CD4-positive, alpha-beta memory T cell (primary cell): ENCODE data around the gene BCDIN3D. TPM values are rescaled to one million over a fixed set of nuclear protein-coding genes. Genes with fewer than 3 reads are reported as not detected.

Experiments used
- CTCF ChIA-PET: fragments of 350-600 bp; sonication (Branson Sonifier 250); formaldehyde crosslinking; loops from one replicate; lab custom pipeline; 2021; ENCODE audit warnings: inconsistent platforms; ENCODE audit not compliant: partially characterized antibody; lab: Charles Lee
- POLR2A ChIA-PET: fragments of 350-600 bp; sonication (Branson Sonifier 250); formaldehyde crosslinking; loops from one replicate; lab custom pipeline; 2021; ENCODE audit not compliant: partially characterized antibody; lab: Charles Lee
- DNase-seq, 5 donors: peaks; one replicate each; pipeline versions ENCODE4 v3.0.0 to v3.0.0-alpha.2; 2020 to 2022; ENCODE audit warnings: mixed read lengths in 1 of 5
- H3K27ac ChIP-seq: one replicate; pipeline ENCODE4 v1.7.0; 2013; ENCODE audit warnings: low read depth, low read length
- H3K27me3 ChIP-seq: 2 replicates; pipeline ENCODE4 v1.7.0; 2013; ENCODE audit warnings: mild to moderate bottlenecking, low read length, moderate library complexity; ENCODE audit not compliant: insufficient read depth
- H3K36me3 ChIP-seq: 2 replicates; pipeline ENCODE4 v1.7.0; 2013; ENCODE audit warnings: mild to moderate bottlenecking, low read length, moderate library complexity; ENCODE audit not compliant: insufficient read depth
- H3K4me1 ChIP-seq: 2 replicates; pipeline ENCODE4 v1.7.0; 2013; ENCODE audit warnings: mild to moderate bottlenecking, low read length, moderate library complexity; ENCODE audit not compliant: insufficient read depth
- H3K4me3 ChIP-seq, 2 donors: one replicate each; pipeline ENCODE4 v1.7.0; 2013; ENCODE audit warnings: low read length in 2 of 2, mild to moderate bottlenecking in 1 of 2
- H3K9me3 ChIP-seq, 2 donors: one replicate each; pipeline ENCODE4 v1.7.0; 2013; ENCODE audit warnings: low read length in 2 of 2, control low read depth in 1 of 2; ENCODE audit not compliant: control insufficient read depth in 1 of 2
- H3K27ac Mint-ChIP-seq, 7 donors: one replicate each; pipeline ENCODE4 v1.8.0; 2020 to 2021; ENCODE audit warnings: mixed read lengths in 7 of 7, mild to moderate bottlenecking in 6 of 7, inconsistent platforms in 3 of 7, moderate library complexity in 3 of 7
- H3K27me3 Mint-ChIP-seq, 2 donors: one replicate each; pipeline ENCODE4 v1.8.0; 2020 to 2021; ENCODE audit warnings: mixed read lengths in 2 of 2
- H3K36me3 Mint-ChIP-seq, 2 donors: one replicate each; pipeline ENCODE4 v1.8.0; 2020 to 2021; ENCODE audit warnings: mixed read lengths in 2 of 2, inconsistent platforms in 1 of 2, mild to moderate bottlenecking in 1 of 2
- H3K4me1 Mint-ChIP-seq, 4 donors: one replicate each; pipeline ENCODE4 v1.8.0; 2020 to 2021; ENCODE audit warnings: mixed read lengths in 4 of 4, mild to moderate bottlenecking in 1 of 4
- H3K4me3 Mint-ChIP-seq, 8 donors: one replicate each; pipeline ENCODE4 v1.8.0; 2020 to 2021; ENCODE audit warnings: mixed read lengths in 8 of 8, mild to moderate bottlenecking in 7 of 8, moderate library complexity in 6 of 8, inconsistent platforms in 3 of 8
- H3K9me3 Mint-ChIP-seq, 8 donors: one replicate each; pipeline ENCODE4 v1.8.0; 2020 to 2021; ENCODE audit warnings: mixed read lengths in 8 of 8, mild to moderate bottlenecking in 5 of 8, inconsistent platforms in 3 of 8, moderate library complexity in 1 of 8
- intact Hi-C: fragments of 100-400 bp; cut with micrococcal nuclease; formaldehyde crosslinking; loops from one replicate; pipeline ENCODE4 v1.15.1; 2023
- polyA plus RNA-seq, 2 donors: library from polyadenylated mRNA; unstranded; fragments of 300-500 nt; fragmentation: Illumina TruSeq; gene quantifications; one replicate each; pipeline ENCODE4 v1.2.3, GENCODE V29; 2021
- total RNA-seq, 2 experiments: library from RNA; stranded (reverse); gene quantifications; one replicate each; pipeline ENCODE4 v1.2.3, GENCODE V29; 2021

Gene BCDIN3D
- total and polyA plus RNA-seq, 4 experiments from 2014 or later: 5.3 to 17.5 (median 11.9) TPM

DNA sequence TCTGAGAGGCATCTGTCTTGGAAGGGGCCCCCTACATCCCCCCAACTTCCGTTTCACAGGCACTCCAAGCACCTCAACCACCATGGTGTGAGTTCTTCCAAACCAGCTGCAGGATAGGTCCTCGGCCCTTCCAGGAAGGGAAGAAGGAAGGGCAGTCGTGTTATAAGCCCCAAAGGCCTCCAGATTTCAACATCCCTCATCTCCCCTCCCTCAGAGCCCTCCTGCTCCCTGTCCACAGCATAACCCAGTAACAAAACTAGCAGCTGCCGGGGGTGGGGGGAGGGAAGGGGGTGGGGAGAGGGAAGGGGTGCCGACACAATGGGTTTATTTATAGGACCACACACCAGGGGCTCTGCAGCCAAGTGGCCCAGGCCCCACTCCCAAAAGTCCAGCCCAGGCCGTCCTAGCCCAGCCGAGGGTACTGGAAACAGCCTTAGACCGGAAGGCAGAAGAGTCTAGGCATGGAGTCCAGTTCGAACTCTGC lies 33.0 kb downstream of the BCDIN3D start:
- Histone ChIP-seq H3K27me3 (no peaks in the 10 kb centered on the region), H3K9me3 (no peaks in the 10 kb centered on the region), H3K4me3 (no peak overlapping the region), H3K27ac (no peak overlapping the region), H3K4me1 (no peaks in the 10 kb centered on the region), H3K36me3 (no peaks in the 10 kb centered on the region)
- CTCF ChIA-PET: interaction anchor here (1.4 kb wide), 1 partner anchor 31 kb away, joined by 7 read pairs; no protein-coding TSS in a partner anchor
- intact Hi-C loops: no loop called here
- peaks cover 3 to 6% of the 10 kb centered on the region in 2 donors for H3K36me3 Mint-ChIP-seq
- H3K27ac Mint-ChIP-seq: no peak overlapping the region
- peaks cover 0 to 4% (median 1%) of the 10 kb centered on the region in 4 donors for H3K4me1 Mint-ChIP-seq
- no peaks in the 10 kb centered on the region for H3K27me3 Mint-ChIP-seq
- no peaks in the 10 kb centered on the region for H3K9me3 Mint-ChIP-seq
- DNase-seq: no peak
- H3K4me3 Mint-ChIP-seq: no peak overlapping the region
- POLR2A ChIA-PET: no interaction called here

DNA sequence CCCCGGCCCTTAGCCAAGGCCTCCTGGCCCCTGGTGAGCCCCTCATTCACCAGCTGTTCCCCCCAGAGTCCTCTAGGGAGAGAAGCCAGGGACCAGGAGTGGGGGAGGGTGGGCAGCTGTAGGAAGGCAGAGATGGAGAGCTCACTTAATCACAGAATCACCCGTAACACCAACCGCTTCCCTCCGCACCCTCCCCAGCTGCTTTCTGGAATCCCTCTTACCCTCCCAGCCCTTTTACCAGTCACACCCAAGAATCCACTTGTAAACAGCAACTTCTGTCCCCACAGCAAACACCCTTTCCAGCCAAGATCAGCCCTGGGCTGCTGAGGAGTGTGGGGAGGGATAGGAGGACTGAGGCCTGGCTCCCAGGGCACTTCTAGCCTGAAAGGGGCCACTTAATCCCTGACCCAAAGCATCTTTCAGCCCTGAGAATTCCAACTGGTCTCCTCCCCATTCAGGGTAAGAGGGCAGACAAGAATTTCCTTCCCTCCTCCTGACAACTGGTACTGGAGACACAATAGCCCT lies 33.5 kb downstream of the BCDIN3D start:
- Histone ChIP-seq H3K27ac (no peak overlapping the region), H3K9me3 (no peaks in the 10 kb centered on the region), H3K4me3 (no peak overlapping the region), H3K36me3 (no peaks in the 10 kb centered on the region), H3K4me1 (no peaks in the 10 kb centered on the region), H3K27me3 (no peaks in the 10 kb centered on the region)
- no peak for DNase-seq
- Mint-ChIP-seq H3K27me3 (no peaks in the 10 kb centered on the region), H3K9me3 (no peaks in the 10 kb centered on the region), H3K27ac (no peak overlapping the region), H3K4me1 (peaks cover 0 to 4% (median 1%) of the 10 kb centered on the region in 4 donors), H3K4me3 (no peak overlapping the region), H3K36me3 (peaks cover 3 to 6% of the 10 kb centered on the region in 2 donors)
- POLR2A ChIA-PET: no interaction called here
- CTCF ChIA-PET: interaction anchor here (1.3 kb wide), 1 partner anchor 32 kb away, joined by 4 read pairs; no protein-coding TSS in a partner anchor
- intact Hi-C loops: no loop called here

DNA sequence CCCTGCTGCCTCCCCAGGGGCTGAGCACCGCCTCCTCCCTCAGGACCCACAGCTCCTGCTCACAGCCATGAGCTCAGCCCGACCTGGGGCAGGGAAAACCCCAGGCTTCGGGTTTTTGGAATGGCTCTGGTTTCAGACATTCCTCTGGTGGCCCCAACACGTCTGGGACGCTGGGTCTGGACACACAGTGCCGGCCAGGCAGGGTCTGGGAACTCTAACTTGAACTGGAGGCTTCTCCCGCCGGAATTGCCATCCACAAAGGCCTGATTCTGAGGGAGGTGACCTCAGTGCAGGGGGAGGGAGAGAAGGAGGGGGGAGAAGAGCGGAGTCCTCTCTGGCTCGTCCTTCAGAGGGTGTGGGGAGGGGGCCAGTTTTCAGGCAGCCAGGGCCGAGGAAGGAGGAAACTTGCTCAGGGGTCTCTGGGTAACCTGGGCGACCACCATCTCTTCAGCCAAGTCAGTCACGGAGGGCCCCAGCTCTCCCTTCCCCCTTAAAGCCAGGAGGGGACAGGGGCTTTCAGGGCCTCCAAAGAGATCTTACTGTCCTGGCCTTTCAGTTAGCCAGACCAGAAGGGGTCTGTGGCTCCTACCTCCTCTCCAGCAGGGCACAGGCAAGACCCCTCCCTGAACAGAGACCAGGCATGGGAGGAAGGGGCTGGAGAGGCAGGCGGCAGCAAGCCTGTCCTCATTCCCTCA lies 34.1 kb downstream of the BCDIN3D start:
- DNase-seq: no peak
- intact Hi-C loops: no loop called here
- POLR2A ChIA-PET: no interaction called here
- Mint-ChIP-seq H3K9me3 (no peaks in the 10 kb centered on the region), H3K4me3 (no peak overlapping the region), H3K27ac (no peak overlapping the region), H3K27me3 (no peaks in the 10 kb centered on the region), H3K4me1 (peaks cover 0 to 4% (median 1%) of the 10 kb centered on the region in 4 donors), H3K36me3 (peaks cover 5 to 6% of the 10 kb centered on the region in 2 donors)
- Histone ChIP-seq H3K4me1 (no peaks in the 10 kb centered on the region), H3K9me3 (no peaks in the 10 kb centered on the region), H3K27me3 (no peaks in the 10 kb centered on the region), H3K27ac (no peak overlapping the region), H3K4me3 (no peak overlapping the region), H3K36me3 (no peaks in the 10 kb centered on the region)
- CTCF ChIA-PET: interaction anchor here (1.3 kb wide), 1 partner anchor 31 kb away, joined by 4 read pairs; no protein-coding TSS in a partner anchor

DNA sequence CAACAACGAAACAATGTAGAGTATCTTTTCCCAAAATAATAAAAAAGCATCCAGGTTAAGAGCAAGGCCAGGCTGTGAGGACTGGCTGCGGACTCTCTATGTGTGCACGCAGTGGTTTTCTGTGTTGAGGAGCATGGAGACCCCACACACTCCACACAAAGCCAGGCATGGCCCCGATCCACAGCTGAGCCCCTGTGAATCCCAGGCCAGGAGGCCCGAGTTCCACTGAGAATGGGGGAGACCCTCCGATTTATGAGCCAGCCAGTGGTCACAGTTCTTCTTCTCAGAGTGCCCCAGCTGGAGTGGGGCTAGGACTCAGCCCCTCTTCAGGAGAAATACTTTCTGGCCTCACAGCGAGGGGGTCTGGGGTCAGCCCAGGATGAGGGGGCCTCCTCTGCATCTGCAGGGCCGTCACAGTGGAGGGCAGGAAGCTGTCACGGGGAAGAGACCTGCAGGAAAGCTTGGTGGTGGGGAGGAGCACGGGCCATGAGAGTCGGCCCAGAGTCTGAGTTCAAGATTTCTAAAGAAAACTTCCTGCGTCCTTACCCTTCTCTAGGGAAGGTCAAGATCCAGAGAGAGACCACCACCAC lies 34.8 kb downstream of the BCDIN3D start:
- Mint-ChIP-seq H3K27me3 (no peaks in the 10 kb centered on the region), H3K4me1 (peaks cover 0 to 4% (median 1%) of the 10 kb centered on the region in 4 donors), H3K4me3 (no peak overlapping the region), H3K9me3 (no peaks in the 10 kb centered on the region), H3K36me3 (peaks cover 6 to 7% of the 10 kb centered on the region in 2 donors), H3K27ac (no peak overlapping the region)
- intact Hi-C loops: no loop called here
- Histone ChIP-seq H3K4me3 (no peak overlapping the region), H3K4me1 (no peaks in the 10 kb centered on the region), H3K9me3 (no peaks in the 10 kb centered on the region), H3K27me3 (no peaks in the 10 kb centered on the region), H3K36me3 (no peaks in the 10 kb centered on the region), H3K27ac (no peak overlapping the region)
- POLR2A ChIA-PET: no interaction called here
- CTCF ChIA-PET: interaction anchor here (1.3 kb wide), 1 partner anchor 30 kb away, joined by 4 read pairs; no protein-coding TSS in a partner anchor
- DNase-seq: no peak

DNA sequence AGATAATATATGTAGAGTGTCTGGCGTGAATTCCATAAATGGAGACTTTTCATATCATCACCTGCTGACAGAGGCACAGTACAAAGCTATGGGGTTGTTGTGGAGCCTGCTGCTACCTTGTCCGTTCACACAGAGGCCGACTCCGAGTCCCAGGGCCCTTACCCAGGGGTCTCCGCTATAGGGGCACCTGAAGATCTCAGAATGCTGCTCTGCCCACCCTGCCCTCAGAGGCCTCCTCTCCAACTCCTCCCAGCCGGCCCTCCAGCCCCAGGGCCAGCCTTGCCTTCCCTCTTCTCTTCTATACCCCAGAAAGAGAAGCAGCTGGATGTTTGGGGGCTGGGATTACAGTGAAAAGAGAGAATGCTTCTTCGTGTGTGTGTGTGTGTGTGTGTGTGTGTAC lies 36.0 kb downstream of the BCDIN3D start:
- H3K4me3 Mint-ChIP-seq: no peak overlapping the region
- Histone ChIP-seq H3K27ac (no peak overlapping the region), H3K4me3 (no peak overlapping the region), H3K9me3 (no peaks in the 10 kb centered on the region), H3K36me3 (no peaks in the 10 kb centered on the region), H3K4me1 (no peaks in the 10 kb centered on the region), H3K27me3 (no peaks in the 10 kb centered on the region)
- peaks cover 6 to 9% of the 10 kb centered on the region in 2 donors for H3K36me3 Mint-ChIP-seq
- no peaks in the 10 kb centered on the region for H3K27me3 Mint-ChIP-seq
- peaks cover 0 to 2% (median under 1%) of the 10 kb centered on the region in 4 donors for H3K4me1 Mint-ChIP-seq
- POLR2A ChIA-PET: interaction anchor here (0.7 kb wide), 1 partner anchor 20 kb away, joined by 3 read pairs; no protein-coding TSS in a partner anchor
- H3K27ac Mint-ChIP-seq: no peak overlapping the region
- DNase-seq: no peak
- H3K9me3 Mint-ChIP-seq: no peaks in the 10 kb centered on the region
- intact Hi-C loops: no loop called here
- CTCF ChIA-PET: no interaction called here

DNA sequence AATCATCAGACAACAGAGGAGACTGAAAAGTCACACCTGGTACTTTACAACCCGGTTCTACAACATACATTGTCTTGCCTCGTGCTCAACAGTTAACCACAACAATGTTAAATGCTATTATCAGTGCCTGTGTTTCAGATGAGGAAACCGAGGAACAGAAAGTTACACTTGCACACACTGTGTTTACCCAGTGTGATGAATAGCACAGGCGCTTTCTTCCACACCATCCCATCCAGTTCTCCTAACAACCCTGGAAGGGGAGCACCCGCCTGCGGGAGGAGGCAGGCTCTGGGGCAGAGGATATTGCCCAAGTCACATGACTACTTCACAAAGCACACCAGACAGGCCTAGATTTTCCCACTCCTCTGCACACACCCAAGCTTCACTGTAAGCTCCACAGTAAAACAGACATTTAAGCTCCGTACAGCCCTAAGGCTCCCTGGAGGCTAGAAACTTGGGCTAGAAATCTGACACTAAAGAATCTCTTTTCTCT lies 36.5 kb downstream of the BCDIN3D start:
- CTCF ChIA-PET: no interaction called here
- no peak for DNase-seq
- Mint-ChIP-seq H3K36me3 (peaks cover 8 to 11% of the 10 kb centered on the region in 2 donors), H3K9me3 (peaks cover 0 to 4% (median 0%) of the 10 kb centered on the region in 8 donors), H3K4me3 (no peak overlapping the region), H3K27me3 (no peaks in the 10 kb centered on the region), H3K4me1 (peaks cover 0 to 2% (median 0%) of the 10 kb centered on the region in 4 donors), H3K27ac (no peak overlapping the region)
- Histone ChIP-seq H3K36me3 (no peaks in the 10 kb centered on the region), H3K4me1 (no peaks in the 10 kb centered on the region), H3K4me3 (no peak overlapping the region), H3K27ac (no peak overlapping the region), H3K9me3 (no peaks in the 10 kb centered on the region), H3K27me3 (no peaks in the 10 kb centered on the region)
- intact Hi-C loops: no loop called here
- POLR2A ChIA-PET: no interaction called here

DNA sequence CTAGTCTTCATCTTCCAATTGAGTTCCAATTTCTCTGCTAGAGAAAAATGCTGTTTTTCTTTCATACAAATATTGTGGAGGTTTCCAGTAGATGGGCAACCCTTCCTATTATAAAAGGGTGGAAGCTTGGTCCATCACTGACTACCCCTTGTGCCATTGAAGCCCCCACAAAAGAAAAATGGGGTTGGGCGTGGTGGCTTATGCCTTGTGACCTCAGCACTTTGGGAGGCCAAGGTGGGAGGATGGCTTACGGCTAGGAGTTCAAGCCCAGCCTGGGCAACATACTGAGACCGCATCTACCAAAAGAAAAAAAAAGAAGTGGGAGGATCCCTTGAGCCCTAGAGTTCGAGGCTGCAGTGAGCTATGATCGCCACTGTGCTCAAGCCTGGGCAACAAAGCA lies 37.5 kb downstream of the BCDIN3D start:
- no peaks in the 10 kb centered on the region for H3K27me3 Mint-ChIP-seq
- Histone ChIP-seq H3K4me3 (no peak overlapping the region), H3K36me3 (no peaks in the 10 kb centered on the region), H3K9me3 (no peaks in the 10 kb centered on the region), H3K4me1 (no peaks in the 10 kb centered on the region), H3K27ac (no peak overlapping the region), H3K27me3 (no peaks in the 10 kb centered on the region)
- POLR2A ChIA-PET: no interaction called here
- intact Hi-C loops: no loop called here
- H3K4me3 Mint-ChIP-seq: no peak overlapping the region
- peaks cover 0 to 4% (median 0%) of the 10 kb centered on the region in 8 donors for H3K9me3 Mint-ChIP-seq
- H3K27ac Mint-ChIP-seq: peak overlapping the region in 1 of 7 donors; percentile 53
- peaks cover 0 to 2% (median 0%) of the 10 kb centered on the region in 4 donors for H3K4me1 Mint-ChIP-seq
- peaks cover 10 to 11% of the 10 kb centered on the region in 2 donors for H3K36me3 Mint-ChIP-seq
- CTCF ChIA-PET: interaction anchor here (1.0 kb wide), 1 partner anchor 141 kb away, joined by 3 read pairs; no protein-coding TSS in a partner anchor
- DNase-seq: no peak
